Adrenal gland (tissue), 5 donors: ENCODE results near the gene CHTOP.

Experiments
- POLR2A ChIP-seq, 2 donors: fragments of 450-650 bp; IDR thresholded peaks; one replicate each; pipeline ENCODE4 v1.6.1; 2017; ENCODE audit warnings: antibody characterized with exemption in 2 of 2, mild to moderate bottlenecking in 2 of 2, moderate library complexity in 1 of 2
- TF ChIP-seq, protein P1 (sequence below), 6 experiments: fragments of 450-650 bp in 4 of 6; fragments of 200-600 bp in 2 of 6; sonication (generic) in 1 of 6; IDR thresholded peaks; 1 replicate in 5 of 6; 2 replicates in 1 of 6; pipeline versions ENCODE4 v1.5.1 to v1.8.0; 2016 to 2021; ENCODE audit warnings: antibody characterized with exemption in 6 of 6, mild to moderate bottlenecking in 2 of 6, moderate library complexity in 1 of 6
- donor health status: DM: no; HTN: no; CAD: no.

GRCh38 chr1:153586347-153586746 is 47.5 kb upstream of the CHTOP start:
- TF ChIP-seq, protein P1, sequence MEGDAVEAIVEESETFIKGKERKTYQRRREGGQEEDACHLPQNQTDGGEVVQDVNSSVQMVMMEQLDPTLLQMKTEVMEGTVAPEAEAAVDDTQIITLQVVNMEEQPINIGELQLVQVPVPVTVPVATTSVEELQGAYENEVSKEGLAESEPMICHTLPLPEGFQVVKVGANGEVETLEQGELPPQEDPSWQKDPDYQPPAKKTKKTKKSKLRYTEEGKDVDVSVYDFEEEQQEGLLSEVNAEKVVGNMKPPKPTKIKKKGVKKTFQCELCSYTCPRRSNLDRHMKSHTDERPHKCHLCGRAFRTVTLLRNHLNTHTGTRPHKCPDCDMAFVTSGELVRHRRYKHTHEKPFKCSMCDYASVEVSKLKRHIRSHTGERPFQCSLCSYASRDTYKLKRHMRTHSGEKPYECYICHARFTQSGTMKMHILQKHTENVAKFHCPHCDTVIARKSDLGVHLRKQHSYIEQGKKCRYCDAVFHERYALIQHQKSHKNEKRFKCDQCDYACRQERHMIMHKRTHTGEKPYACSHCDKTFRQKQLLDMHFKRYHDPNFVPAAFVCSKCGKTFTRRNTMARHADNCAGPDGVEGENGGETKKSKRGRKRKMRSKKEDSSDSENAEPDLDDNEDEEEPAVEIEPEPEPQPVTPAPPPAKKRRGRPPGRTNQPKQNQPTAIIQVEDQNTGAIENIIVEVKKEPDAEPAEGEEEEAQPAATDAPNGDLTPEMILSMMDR (IDR thresholded peaks at IDR 0.05) = no peak
- no peak for TF ChIP-seq POLR2A (IDR thresholded peaks at IDR 0.05)
